Astrocyte (in vitro differentiated cells and primary cell): ENCODE results near the gene FAM53B. TPM values are rescaled to one million over a fixed set of nuclear protein-coding genes. Genes with fewer than 3 reads are reported as not detected.

Source experiments
- DNase-seq: peaks from one replicate; pipeline ENCODE4 v3.0.0-alpha.2; 2010; ENCODE audit warnings: low read depth
- FAIRE-seq: peaks from 2 replicates; lab custom pipeline; 2011; peaks lifted over from hg19 to GRCh38; lab: Jason Lieb, UNC
- H2AFZ ChIP-seq: 2 replicates; pipeline ENCODE4 v1.6.0; 2012; ENCODE audit warnings: low read depth, low read length, inconsistent platforms
- H3K27ac ChIP-seq: 2 replicates; pipeline ENCODE4 v1.5.1; 2011; ENCODE audit warnings: low read depth, low read length, inconsistent platforms
- H3K27me3 ChIP-seq: 2 replicates; pipeline ENCODE4 v1.6.0; 2011; ENCODE audit warnings: low read length, inconsistent platforms; ENCODE audit not compliant: insufficient read depth
- H3K36me3 ChIP-seq: 2 replicates; pipeline ENCODE4 v1.5.1; 2011; ENCODE audit warnings: low read length, inconsistent platforms; ENCODE audit not compliant: insufficient read depth
- H3K4me1 ChIP-seq: 2 replicates; pipeline ENCODE4 v1.5.1; 2011; ENCODE audit warnings: low read length, inconsistent platforms; ENCODE audit not compliant: insufficient read depth
- H3K4me2 ChIP-seq: 2 replicates; pipeline ENCODE4 v1.6.0; 2012; ENCODE audit warnings: low read length, inconsistent platforms
- H3K4me3 ChIP-seq: 2 replicates; pipeline ENCODE4 v1.5.1; 2011; ENCODE audit warnings: low read depth, mild to moderate bottlenecking, low read length, inconsistent platforms; ENCODE audit not compliant: insufficient read depth
- H3K79me2 ChIP-seq: 2 replicates; pipeline ENCODE4 v1.6.0; 2012; ENCODE audit warnings: mild to moderate bottlenecking, low read length, inconsistent platforms; ENCODE audit not compliant: insufficient read depth
- H3K9ac ChIP-seq: 2 replicates; pipeline ENCODE4 v1.6.0; 2012; ENCODE audit warnings: mild to moderate bottlenecking, low read length, inconsistent platforms
- H3K9me3 ChIP-seq: 2 replicates; pipeline ENCODE4 v1.5.1; 2012; ENCODE audit warnings: low read depth, mild to moderate bottlenecking, low read length, inconsistent platforms; ENCODE audit not compliant: insufficient read depth
- H4K20me1 ChIP-seq: 2 replicates; pipeline ENCODE4 v1.6.0; 2012; ENCODE audit warnings: low read length, inconsistent platforms; ENCODE audit not compliant: insufficient read depth
- H3K27ac Mint-ChIP-seq: one replicate; pipeline ENCODE4 v1.8.0; 2021; ENCODE audit warnings: mild to moderate bottlenecking, mixed read lengths; ENCODE audit not compliant: unreplicated experiment
- H3K27me3 Mint-ChIP-seq: one replicate; pipeline ENCODE4 v1.8.0; 2021; ENCODE audit warnings: low read depth, mixed read lengths; ENCODE audit not compliant: unreplicated experiment
- H3K36me3 Mint-ChIP-seq: one replicate; pipeline ENCODE4 v1.8.0; 2021; ENCODE audit warnings: low read depth, mixed read lengths; ENCODE audit not compliant: unreplicated experiment
- H3K4me1 Mint-ChIP-seq: one replicate; pipeline ENCODE4 v1.8.0; 2021; ENCODE audit warnings: low read depth, mixed read lengths; ENCODE audit not compliant: unreplicated experiment
- H3K4me3 Mint-ChIP-seq: one replicate; pipeline ENCODE4 v1.8.0; 2021; ENCODE audit warnings: mild to moderate bottlenecking, moderate library complexity, mixed read lengths; ENCODE audit not compliant: unreplicated experiment
- H3K9me3 Mint-ChIP-seq: one replicate; pipeline ENCODE4 v1.8.0; 2021; ENCODE audit warnings: mild to moderate bottlenecking, mixed read lengths; ENCODE audit not compliant: unreplicated experiment
- CTCF ChIP-seq: IDR thresholded peaks from 2 replicates; pipeline ENCODE4 v1.5.1; 2011; ENCODE audit warnings: low read depth, mild to moderate bottlenecking, inconsistent platforms, low read length, moderate library complexity; ENCODE audit not compliant: insufficient read depth
- EZH2 ChIP-seq: IDR thresholded peaks from 2 replicates; pipeline ENCODE4 v1.6.1; 2012; ENCODE audit warnings: mild to moderate bottlenecking, low read length, inconsistent platforms; ENCODE audit not compliant: insufficient read depth
- total RNA-seq: library from RNA; stranded (reverse); gene quantifications from 2 replicates; pipeline ENCODE4 v1.2.1, GENCODE V29; 2021

The FAM53B gene
- total RNA-seq, 1 donor from 2014 or later: 12.9 TPM

GRCh38 chr10:124586142-124586541 lies 158.0 kb downstream of the FAM53B start:
- H3K4me3 Mint-ChIP-seq: no peak overlapping the region
- Histone ChIP-seq H3K9ac (no peak overlapping the region), H3K4me3 (no peak overlapping the region), H3K36me3 (no peaks in the 10 kb centered on the region), H2AFZ (no peak overlapping the region), H3K27ac (no peak overlapping the region), H4K20me1 (no peaks in the 10 kb centered on the region), H3K9me3 (no peaks in the 10 kb centered on the region), H3K27me3 (peaks cover 3% of the 10 kb centered on the region), H3K4me1 (peaks cover 3% of the 10 kb centered on the region), H3K4me2 (no peak overlapping the region), H3K79me2 (no peaks in the 10 kb centered on the region)
- peaks cover 3% of the 10 kb centered on the region for H3K4me1 Mint-ChIP-seq
- H3K27ac Mint-ChIP-seq: no peak overlapping the region
- FAIRE-seq: no peak
- TF ChIP-seq CTCF (no peak), EZH2 (no peak)
- H3K36me3 Mint-ChIP-seq: peaks cover 4% of the 10 kb centered on the region
- DNase-seq: no peak
- H3K9me3 Mint-ChIP-seq: peaks cover 4% of the 10 kb centered on the region
- H3K27me3 Mint-ChIP-seq: peaks cover 9% of the 10 kb centered on the region

DNA sequence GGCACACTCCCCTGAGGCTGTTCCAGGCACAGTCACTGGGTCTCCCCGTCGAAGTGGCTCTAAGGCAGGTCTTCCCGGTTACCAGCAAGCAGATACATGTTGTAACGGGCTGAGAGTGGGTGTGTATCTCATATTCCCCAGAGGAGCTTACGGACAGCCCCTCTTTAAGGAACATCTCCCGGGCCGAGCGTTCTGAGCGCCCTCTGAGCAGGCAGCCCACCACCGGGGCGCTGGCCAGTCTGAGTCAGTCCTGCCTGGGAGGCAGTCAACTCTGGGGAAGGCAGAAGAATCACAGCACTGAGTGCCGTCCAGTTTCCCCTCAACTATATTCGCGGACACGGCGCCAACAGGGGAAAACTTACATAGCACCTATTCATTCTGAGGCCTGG lies 165.2 kb downstream of the FAM53B start:
- H2AFZ ChIP-seq: no peak overlapping the region
- TF ChIP-seq CTCF (no peak), EZH2 (no peak)
- H3K9me3 Mint-ChIP-seq: peaks cover 7% of the 10 kb centered on the region
- no peaks in the 10 kb centered on the region for H3K4me1 Mint-ChIP-seq
- H3K36me3 ChIP-seq: no peaks in the 10 kb centered on the region
- H3K27me3 Mint-ChIP-seq: peaks cover 18% of the 10 kb centered on the region
- no peak overlapping the region for H3K4me2 ChIP-seq
- H3K4me3 Mint-ChIP-seq: no peak overlapping the region
- H3K27ac Mint-ChIP-seq: no peak overlapping the region
- no peaks in the 10 kb centered on the region for H3K9me3 ChIP-seq
- no peak for DNase-seq
- H3K4me3 ChIP-seq: no peak overlapping the region
- no peak for FAIRE-seq
- no peaks in the 10 kb centered on the region for H3K27me3 ChIP-seq
- no peak overlapping the region for H3K9ac ChIP-seq
- H4K20me1 ChIP-seq: no peaks in the 10 kb centered on the region
- no peak overlapping the region for H3K27ac ChIP-seq
- no peaks in the 10 kb centered on the region for H3K79me2 ChIP-seq
- no peaks in the 10 kb centered on the region for H3K36me3 Mint-ChIP-seq
- no peaks in the 10 kb centered on the region for H3K4me1 ChIP-seq

- H2AFZ ChIP-seq: no peak overlapping the region
- TF ChIP-seq CTCF: no peak
- TF ChIP-seq EZH2: no peak
- no peaks in the 10 kb centered on the region for H3K4me1 ChIP-seq
- no peaks in the 10 kb centered on the region for H3K27me3 ChIP-seq
- DNase-seq (no peak), FAIRE-seq (no peak)
- Mint-ChIP-seq H3K9me3 (peaks cover 7% of the 10 kb centered on the region), H3K4me1 (no peaks in the 10 kb centered on the region), H3K27ac (no peak overlapping the region), H3K27me3 (peaks cover 18% of the 10 kb centered on the region), H3K4me3 (no peak overlapping the region), H3K36me3 (no peaks in the 10 kb centered on the region)
- H3K36me3 ChIP-seq: no peaks in the 10 kb centered on the region
- H3K9me3 ChIP-seq: no peaks in the 10 kb centered on the region
- no peaks in the 10 kb centered on the region for H4K20me1 ChIP-seq
- no peaks in the 10 kb centered on the region for H3K79me2 ChIP-seq
- no peak overlapping the region for H3K27ac ChIP-seq
- H3K4me3 ChIP-seq: no peak overlapping the region
- no peak overlapping the region for H3K9ac ChIP-seq
- no peak overlapping the region for H3K4me2 ChIP-seq
Measured at GRCh38 chr10:124578231-124579010, 165.8 kb downstream of the FAM53B start.
